Amygdala (tissue), 56 donors: ENCODE data around the gene MAPK1.
"Not testable (repeated sequence)": the region's sequence is repeated elsewhere in the genome, so short reads cannot be mapped to it uniquely, and the experiment has no call there.

Experiments used
- DNase-seq, 56 donors: peaks; one replicate each; lab custom pipeline; 2025; lab: John Stamatoyannopoulos, UW

MAPK1 gene

DNA sequence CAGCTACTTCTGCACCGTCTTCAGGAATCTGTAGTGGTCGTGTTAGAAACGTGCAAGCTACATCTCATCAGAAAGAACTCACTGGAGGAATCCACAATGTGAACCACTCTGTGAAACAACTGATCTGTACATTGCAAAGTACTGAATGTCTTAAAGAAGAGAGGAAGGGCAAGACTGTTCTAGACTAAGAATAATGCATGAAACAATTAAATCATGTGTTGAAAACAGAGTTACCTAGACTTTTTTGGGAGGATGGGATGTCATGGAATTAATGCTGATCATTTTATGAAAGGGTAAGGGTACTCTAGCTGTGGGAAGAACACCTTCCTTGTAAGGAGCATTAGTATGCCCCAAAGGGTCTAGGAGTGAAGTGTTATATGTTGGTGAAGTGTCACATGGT is 71.2 kb downstream of the MAPK1 start:
- DNase-seq: no peak

DNA sequence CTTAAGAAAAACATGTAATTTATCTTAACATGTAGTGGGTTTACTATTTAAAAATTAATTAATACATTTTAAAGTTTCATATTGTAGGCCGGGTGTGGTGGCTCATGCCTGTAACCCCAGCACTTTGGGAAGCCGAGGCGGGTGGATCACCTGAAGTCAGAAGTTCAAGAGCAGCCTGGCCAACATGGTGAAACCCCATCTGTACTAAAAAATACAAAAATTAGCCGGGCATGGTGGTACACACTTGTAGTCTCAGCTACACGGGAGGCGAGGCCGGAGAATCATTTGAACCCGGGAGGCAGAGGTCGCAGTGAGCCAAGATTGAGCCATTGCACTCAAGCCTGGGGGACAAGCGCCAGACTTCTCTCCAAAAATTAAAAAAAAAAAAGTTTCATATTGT is 73.7 kb downstream of the MAPK1 start:
- not testable (repeated sequence) for DNase-seq

DNA sequence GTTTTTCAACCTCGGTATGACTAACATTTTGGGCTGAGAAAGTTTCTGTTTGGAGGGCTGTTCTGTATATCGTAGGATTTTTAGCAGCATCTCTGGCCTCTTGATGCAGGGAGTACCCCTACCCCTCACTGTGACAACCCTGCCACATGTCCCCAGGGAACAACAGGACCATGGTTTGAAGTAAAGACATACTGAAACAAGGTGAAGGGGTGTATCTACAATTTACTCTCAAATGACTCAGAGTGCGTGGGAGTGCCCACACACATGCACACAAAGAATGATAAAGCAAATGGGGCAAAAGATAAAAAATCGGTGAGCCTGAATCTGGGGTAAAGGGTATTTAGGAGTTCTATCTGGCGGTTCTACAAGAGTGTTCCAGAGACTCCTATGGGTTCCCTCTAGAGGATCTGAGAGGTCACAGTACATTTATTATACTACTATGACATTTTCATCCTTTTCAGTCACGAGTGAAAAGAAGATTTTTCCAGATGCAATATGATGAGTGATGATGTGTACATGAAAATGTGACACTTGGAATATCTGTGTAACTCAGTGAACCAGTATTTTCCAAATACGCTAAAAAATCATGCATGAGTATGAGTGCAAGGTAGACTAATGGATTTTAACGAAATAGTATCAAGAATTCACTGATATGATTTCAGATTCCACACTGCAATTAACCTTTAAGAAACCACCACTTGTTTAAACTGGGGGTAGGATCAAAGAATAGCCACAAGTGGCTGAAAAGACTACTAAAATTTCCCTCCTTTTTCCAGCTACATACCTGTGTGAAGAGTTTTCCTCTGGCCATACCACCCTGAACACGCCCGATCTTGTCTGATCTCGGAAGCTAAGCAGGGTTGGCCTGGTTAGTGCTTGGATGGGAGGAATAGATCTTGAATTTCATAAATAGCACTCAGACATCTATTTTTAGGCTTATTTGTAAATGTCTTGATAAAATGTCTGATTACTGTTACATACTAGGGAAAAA is 75.5 kb downstream of the MAPK1 start:
- no peak for DNase-seq

DNA sequence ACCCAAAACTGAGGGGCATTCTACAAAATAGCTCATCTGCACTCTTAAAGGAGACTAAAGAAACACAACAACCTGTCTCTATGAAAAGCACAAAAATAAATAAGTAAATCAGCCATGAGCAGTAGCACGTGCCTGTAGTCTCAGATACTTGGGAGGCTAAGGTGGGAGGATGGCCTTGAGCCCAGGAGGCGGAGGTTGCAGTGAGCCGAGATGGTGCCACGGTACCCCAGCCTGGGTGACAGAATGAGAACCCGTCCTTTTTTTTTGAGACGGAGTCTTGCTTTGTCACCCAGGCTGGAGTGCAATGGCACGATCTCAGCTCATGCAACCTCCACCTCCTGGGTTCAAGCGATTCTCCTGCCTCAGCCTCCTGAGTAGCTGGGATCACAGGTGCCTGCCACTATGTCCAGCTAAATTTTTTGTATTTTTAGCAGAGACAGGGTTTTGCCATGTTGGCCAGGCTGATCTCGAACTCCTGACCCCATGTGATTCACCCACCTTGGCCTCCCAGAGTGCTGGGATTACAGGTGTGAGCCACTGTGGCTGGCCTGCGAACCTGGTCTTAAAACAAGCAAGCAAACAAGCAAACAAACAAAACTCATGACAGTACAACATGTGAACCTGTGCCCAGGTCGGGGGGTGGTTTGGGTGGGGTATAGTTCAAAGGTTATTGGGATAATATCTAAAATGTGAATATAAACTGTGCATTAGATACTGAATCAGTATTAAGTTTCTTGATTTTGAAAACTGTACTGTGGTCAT is 76.4 kb downstream of the MAPK1 start:
- DNase-seq: not testable (repeated sequence)

DNA sequence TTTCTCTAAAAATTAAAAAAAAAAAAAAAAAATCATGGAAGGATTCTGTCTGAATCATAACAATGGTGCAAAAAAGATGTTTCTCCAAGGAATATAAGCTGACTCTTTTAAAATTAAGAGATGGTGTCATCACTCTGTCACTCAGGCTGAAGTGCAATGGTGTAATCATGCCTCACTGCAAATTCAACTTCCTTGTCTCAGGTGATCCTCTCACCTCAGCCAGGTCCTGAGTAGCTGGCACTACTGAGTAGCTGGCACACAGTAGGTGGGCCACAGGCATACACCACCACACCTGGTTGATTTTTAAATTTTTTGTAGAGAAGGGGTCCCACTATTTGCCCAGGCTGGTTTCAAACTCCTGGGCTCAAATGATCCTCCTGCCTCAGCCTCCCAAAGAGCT is 77.1 kb downstream of the MAPK1 start:
- no peak for DNase-seq

DNA sequence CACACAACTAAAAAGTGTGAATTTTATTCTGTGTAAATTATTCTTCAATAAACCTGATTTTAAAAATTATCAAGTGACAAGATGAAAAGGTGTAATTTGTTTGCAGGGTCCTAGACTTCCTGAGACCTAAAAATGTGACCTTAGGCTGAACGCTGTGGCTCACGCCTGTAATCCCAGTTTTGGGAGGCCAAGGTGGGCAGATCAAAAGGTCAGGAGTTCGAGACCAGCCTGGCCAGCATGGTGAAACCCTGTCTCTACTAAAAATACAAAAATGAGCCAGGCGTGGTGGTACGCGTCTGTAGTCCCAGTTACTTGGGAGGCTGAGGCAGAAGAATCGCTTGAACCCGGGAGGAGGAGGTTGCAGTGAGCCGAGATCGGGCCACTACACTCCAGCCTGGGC is 79.9 kb downstream of the MAPK1 start:
- DNase-seq: not testable (repeated sequence)

DNA sequence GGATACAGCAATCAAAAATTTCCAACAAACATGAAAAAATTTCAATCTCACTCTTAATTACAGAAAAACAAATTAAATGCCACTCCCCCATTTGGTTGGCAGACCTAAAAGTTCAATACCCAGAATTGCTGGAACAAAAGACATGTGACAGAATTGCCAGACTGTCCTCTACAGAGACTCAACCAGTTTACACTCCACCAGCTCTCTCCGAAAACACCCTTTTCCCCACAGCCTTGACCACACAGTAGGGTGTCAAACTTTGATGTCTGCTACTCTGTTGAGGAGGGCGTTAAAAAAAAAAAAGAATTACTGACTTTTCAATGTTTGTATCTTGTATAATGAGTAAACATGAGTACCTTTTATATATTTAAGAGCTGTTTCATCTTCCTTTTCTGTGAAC is 87.2 kb downstream of the MAPK1 start:
- no peak for DNase-seq

DNA sequence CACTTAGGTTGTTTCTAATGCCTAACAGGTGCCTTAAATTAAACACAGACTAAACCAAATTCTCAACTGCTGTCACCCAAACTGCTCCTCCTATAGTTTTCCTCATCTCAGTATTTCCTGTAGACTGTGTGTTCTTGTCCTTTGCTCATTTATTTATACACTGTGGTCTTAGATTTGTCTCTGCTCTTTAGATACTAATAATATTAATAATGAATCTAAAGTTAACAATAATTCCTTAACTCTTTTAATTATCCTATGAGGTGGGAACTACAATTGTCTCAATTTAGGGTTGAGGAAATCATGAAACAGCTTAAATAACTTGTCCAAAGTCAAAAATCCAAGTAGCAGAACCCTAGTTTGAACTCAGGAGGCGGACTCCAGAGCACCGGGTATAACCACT is 88.0 kb downstream of the MAPK1 start:
- no peak for DNase-seq

DNA sequence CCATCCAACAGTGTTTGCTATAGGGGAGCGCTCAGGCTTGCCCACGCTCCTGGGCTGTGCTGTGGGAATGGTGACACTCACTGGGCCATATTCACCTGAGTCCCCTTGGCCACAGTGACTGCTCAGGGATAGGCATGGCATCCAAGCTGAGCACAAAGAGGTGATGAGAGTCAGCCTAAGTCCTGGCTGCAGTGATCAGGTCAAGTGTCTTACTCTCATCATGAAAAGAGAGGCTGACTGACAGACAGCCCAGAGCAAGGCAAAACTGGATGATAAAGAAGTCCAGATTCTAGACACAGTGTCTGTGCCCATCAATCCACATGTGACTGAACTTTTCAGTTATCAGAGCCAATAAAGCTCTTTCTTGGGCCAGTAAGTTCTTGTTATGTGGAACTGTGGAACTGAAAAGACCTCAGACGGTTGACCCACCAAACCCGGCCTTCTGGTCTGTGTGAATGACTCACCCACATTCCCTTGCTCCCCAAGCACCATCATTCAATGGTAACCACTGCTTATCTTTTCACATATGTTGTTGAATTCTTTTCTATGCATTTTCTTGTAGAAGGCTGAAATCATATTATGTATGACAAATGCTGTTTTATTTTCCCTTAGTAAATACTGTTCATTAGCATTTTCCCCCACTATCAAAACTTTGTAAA is 88.6 kb downstream of the MAPK1 start:
- no peak for DNase-seq

DNA sequence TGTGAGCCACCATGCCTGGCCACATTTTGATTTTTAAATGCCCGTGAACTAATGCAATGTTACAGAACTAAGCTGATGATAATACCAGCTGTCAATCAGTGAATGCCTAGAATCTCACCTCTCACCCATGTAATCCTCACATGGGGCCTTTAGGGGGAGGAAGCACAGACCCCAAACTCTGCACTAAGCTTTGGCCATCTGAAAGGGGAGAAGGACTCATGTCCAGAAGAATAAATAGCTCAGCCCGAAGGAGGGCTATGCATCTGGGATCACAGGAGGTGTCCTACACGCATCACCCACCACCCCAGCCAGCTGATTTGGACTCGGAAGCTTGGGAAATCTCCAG is 95.8 kb downstream of the MAPK1 start:
- no peak for DNase-seq

DNA sequence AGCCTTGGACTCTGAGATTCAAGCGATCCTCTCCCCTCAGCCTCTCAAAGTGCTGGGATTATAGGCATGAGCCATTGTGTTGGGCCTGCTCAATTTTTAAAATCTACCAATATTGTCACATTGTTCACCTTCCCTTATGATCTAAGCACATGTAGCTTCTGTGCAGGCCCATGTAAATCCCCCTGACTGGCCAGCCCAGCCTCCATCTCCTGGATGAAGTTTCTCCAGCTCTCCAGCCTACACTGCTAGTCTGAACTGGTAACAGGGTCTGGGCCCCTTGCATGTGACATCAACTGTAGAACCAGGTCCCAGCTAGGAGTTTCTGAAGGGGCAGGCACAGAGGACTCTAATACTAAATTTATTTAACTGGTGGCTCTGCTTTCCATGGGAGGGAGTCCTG is 99.0 kb downstream of the MAPK1 start:
- DNase-seq: no peak

DNA sequence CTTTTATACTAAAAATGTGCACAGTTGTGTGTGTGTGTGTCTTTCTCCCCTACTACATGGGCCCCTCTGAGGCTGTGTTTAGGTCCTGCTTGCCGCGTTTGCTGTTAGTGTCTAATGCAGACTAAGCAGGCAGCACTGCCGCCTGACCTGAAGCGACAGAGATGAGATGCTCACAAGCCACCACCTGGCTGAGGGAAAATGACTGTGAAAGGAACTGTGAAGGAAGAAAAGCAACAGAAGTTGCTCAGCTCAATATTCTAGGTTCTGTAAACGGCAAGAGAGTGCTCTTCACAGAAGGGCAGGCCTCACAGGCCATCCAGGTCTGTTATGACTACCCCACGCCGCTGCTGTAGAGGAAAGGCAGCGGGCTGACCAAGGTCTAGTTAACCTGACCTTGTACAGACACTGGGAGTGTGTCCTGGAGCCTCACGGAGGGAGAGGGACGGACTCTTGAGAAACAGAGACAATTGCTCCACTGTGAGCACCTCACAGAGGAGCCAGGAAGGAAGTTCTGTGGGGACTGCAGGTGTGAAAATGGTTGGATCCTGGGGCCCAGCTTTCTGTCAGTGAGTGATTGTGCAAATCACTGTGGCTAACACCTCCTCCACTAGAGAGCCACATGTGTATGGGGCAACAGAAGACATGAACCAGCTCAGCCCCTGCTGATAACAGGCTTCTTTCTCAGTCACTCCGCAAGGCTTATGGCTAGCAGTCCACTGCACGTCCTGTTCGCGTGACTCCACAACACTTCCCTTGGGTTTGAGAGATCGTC is 100.6 kb downstream of the MAPK1 start:
- no peak for DNase-seq

DNA sequence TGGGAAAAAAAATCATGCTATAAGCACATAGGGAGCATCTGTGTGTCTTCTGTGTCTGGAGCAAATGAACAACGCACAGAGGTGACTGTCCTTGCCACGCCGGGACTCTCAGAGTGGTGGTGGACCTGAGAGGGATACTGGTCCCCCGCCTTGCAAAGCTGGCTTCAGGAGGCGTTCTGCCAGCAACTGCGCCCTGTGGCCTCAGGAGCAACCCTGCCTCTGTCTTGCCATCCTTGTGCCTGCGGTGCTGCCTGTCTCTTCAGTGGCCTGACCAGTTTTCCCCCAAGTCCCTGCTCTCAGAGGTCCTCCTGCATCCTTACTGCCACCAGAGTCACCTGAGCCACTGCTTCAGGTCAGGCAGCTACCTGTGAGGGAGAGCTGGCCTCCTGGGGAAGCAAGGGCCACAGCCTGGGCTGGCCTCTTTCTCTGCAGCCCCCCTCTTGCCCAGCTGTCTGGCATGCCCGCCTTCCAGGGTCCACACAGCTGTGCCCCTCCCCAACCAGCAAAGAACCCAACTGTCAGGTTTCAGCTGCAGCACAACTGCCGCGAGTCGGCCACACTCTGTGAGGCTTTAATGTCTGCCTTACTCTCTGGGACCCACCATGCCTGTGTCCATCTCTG is 101.4 kb downstream of the MAPK1 start:
- DNase-seq: no peak

DNA sequence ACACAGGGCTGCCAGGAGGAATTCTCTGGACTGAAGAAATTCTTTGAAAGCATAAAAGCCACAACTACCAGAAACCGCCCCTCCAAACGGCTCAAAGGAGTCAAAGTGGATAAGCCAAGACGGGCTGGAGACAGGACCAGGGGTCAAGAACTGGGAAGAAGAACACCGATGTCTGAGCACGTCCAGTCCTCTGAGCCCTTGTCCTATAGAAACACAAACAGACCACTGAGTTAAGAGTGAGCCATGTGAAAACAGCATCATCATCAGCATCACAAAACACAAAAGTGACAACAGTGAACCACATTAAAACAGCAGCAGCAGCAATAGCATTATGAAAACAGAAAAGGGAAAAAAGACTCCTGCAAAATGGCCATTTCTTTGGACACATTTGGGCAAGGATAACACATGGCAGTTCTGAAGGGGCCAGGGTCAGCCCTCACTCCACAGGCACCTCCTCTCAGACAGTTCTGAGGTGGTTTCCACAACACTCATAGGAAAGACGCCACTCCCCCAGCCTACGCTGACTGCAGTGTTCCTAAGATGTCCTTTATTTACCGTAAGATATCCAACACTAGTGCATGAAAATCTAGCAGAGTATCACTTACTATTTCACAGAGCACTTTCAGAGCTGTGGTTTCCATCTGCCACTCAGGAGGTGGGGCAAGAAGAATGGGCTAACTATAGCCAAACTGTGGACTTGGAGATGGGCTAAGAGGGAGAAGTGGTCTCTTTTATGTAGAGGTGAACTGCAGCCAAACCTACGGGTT is 103.2 kb downstream of the MAPK1 start:
- DNase-seq: peak in 2 of 56 donors; percentile 11 to 29

DNA sequence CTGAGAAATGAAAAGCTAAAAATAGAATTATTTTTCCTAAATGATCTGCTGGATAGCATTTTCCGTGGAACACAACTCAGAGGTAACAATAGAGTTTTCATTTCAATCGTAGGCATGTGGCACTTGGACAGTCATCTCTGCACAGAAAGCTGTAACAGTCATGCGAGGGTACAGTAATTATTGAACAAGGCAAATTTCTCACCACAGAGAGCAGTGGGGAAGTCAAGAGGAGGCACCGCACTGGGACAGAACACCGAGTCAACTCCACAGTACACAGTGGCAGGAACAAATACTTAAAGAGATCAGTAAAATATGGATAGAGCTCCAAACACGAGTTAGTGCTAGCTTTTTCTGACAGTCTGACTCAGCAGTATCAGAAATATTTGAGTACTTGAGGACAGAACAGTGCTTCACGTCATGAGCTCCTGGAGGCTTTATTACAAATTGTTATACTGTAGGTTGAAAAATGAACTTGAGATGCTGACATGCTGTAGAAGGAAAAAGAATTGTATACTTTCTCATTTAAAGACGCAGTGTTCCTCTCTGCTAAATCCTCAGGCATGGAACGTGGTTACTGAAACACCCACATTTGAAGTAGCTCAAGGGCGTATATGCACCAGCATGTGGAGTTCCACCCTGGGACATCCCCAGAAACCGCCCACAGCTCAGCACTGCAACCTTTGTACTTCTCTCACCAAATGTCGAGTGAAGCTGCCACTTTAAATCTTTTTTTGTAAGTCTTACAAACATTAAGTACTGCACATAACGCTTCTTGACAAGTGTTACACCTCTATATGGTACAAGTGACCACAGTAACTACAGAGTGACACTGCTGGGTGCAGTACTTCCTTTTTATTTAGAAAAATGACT is 104.5 kb downstream of the MAPK1 start:
- no peak for DNase-seq

DNA sequence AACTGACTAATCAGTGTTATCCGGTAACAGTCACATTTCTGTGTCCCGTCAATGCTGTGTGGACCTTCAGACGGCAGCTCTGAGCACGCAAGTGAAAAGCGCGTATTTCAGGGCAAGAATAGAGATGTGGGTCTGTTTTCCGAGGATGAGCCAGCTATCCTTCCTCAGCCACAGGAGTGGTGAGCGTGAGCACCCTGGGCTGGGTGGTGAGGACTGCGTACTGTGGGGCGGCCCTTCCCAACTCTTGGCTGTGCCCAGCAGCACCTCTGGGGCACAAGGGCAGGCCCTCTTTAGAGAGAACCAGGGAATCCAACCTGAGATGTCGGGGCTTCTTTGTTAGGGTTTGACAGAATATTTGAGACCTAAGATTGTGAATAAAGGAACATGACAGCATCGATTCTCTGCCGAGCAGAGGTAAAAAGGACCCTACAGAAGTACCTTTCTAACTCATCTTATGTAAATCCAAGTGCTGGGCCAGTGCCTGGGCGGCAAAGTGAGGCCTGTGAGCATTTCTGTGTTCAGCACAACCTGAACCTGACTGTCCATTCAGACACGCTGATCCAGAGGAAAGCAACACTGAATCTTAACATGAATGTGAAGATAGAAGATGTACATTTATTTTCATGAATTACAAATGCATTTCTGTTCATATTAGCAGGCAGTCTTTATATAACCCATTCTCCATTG is 105.3 kb downstream of the MAPK1 start:
- no peak for DNase-seq

DNA sequence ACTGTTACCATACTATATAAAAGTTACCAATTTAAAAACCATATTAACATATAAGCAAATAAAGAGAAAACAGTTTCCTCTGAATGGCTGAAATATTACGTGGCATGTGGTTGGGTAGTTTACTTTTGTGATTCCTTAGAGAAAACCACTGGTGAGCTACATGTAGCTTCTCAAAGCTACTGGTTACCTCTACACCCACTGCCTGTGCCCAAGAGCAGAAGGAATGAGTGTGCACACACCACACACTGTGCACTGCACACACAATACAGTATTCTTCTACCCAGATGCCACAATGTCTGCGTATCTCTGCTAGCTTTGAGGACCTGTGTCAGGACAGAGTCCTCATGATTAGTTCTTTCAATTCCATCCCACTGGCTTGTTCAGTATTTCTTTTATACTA is 106.4 kb downstream of the MAPK1 start:
- no peak for DNase-seq

DNA sequence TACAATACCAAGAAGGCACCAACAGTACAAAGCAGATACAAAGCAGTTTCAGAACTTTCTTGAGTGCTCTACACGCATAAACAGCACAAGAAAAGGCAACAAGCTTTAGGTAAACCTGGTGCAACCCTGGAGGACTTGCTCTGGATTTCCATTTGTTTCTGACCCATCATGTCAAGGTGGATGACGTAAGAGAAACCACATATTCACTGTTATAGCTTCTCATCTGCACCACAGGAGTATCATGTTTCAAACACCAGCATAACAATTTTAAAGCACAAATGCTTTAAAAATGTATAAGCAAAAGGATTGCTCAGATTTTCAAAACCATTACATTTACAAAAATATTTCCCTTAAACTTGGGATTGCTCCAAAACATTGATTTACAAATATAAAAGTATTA is 106.8 kb downstream of the MAPK1 start:
- DNase-seq: no peak
